K562 (cell line): ENCODE data around the gene CXCL5. TPM values are rescaled to one million over a fixed set of nuclear protein-coding genes. Genes with fewer than 3 reads are reported as not detected.
A peak's percentile ranks its signal among the peaks of the same experiment; 100 is the strongest.

ENCODE experiments used
- ARID1B ChIP-seq: fragments of 450-650 bp; IDR thresholded peaks from 2 replicates; pipeline ENCODE4 v1.6.1; 2016; ENCODE audit warnings: antibody characterized with exemption, mild to moderate bottlenecking, inconsistent platforms
- ATF7 ChIP-seq: fragments of 450-650 bp; IDR thresholded peaks from 2 replicates; pipeline ENCODE4 v1.7.1; 2014; ENCODE audit warnings: mild to moderate bottlenecking, moderate library complexity
- ERF ChIP-seq: fragments of 450-650 bp; formaldehyde crosslinking; IDR thresholded peaks from 2 replicates; pipeline ENCODE4 v1.4.0; 2020; ENCODE audit warnings: mild to moderate bottlenecking, mixed read lengths
- HDAC2 ChIP-seq: fragments of 450-650 bp; IDR thresholded peaks from 2 replicates; pipeline ENCODE4 v1.6.1; 2016; ENCODE audit warnings: mild to moderate bottlenecking
- NCOA4 ChIP-seq: fragments of 450-650 bp; IDR thresholded peaks from 2 replicates; pipeline ENCODE4 v1.6.1; 2018; ENCODE audit warnings: mild to moderate bottlenecking; ENCODE audit not compliant: partially characterized antibody
- NFIC ChIP-seq: fragments of 450-650 bp; IDR thresholded peaks from 2 replicates; pipeline ENCODE4 v1.6.1; 2017; ENCODE audit warnings: mild to moderate bottlenecking, inconsistent platforms
- PURB ChIP-seq: sonication (generic); formaldehyde crosslinking; IDR thresholded peaks from 2 replicates; pipeline ENCODE4 v1.9.0; 2021; ENCODE audit warnings: low read depth, mild to moderate bottlenecking, missing genetic modification reagents
- RBBP5 ChIP-seq: fragments of 200-600 bp; sonication (generic); IDR thresholded peaks from 2 replicates; pipeline ENCODE4 v1.6.1; 2012; ENCODE audit warnings: borderline replicate concordance, mild to moderate bottlenecking, low read length, control low read depth, inconsistent platforms; ENCODE audit not compliant: insufficient read depth, poor library complexity, severe bottlenecking
- RCOR1 ChIP-seq, 2 experiments: IDR thresholded peaks; 2 replicates each; pipeline ENCODE4 v1.6.1; 2012; ENCODE audit warnings: low read depth in 2 of 2, low read length in 2 of 2, borderline replicate concordance in 1 of 2, improper control_type of control experiment in 1 of 2
- TAF1 ChIP-seq: IDR thresholded peaks from 2 replicates; pipeline ENCODE4 v1.6.1; 2011; ENCODE audit warnings: mild to moderate bottlenecking, low read length, moderate library complexity; ENCODE audit not compliant: insufficient read depth, control insufficient read depth, severe bottlenecking; ENCODE audit errors: extremely low read depth
- THRAP3 ChIP-seq: fragments of 450-650 bp; IDR thresholded peaks from 2 replicates; pipeline ENCODE4 v1.6.1; 2016; ENCODE audit warnings: mild to moderate bottlenecking, inconsistent platforms, borderline replicate concordance
- ZNF766 ChIP-seq: fragments of 200-800 bp; sonication (Bioruptor generic); conservative IDR thresholded peaks from 2 replicates; pipeline ENCODE4 v1.6.1; 2016; ENCODE audit warnings: missing genetic modification characterization, missing compliant biosample characterization
- ZZZ3 ChIP-seq: fragments of 450-650 bp; IDR thresholded peaks from 2 replicates; pipeline ENCODE4 v1.6.1; 2016; ENCODE audit warnings: antibody characterized with exemption, mild to moderate bottlenecking, moderate library complexity
- polyA plus RNA-seq, 8 experiments: library from polyadenylated mRNA; depleted of rRNA in 4 of 8; stranded (reverse) in 5 of 8; unstranded in 3 of 8; fragments of >200 nt; fragmentation: Nextera tagmentation in 2 of 8; fragmentation: Illumina TruSeq in 1 of 8; extraction: Ambion mirVana in 2 of 8; extraction: Trizol in 1 of 8; gene quantifications; 2 replicates each; pipeline versions ENCODE4 v1.2.1 to v1.2.3, GENCODE V29; 2011 to 2014; ENCODE audit warnings: inconsistent platforms in 1 of 8, missing spikeins in 1 of 8
- total RNA-seq, 7 experiments: library from RNA; depleted of rRNA in 6 of 7; stranded (reverse); fragments of >200 nt in 6 of 7; fragmentation: Illumina TruSeq in 2 of 7; extraction: Trizol in 2 of 7; gene quantifications; 2 replicates each; pipeline versions ENCODE4 v1.2.1 to v1.2.3, GENCODE V29; 2011 to 2021; ENCODE audit warnings: low replicate concordance in 1 of 7
- TF ChIP-seq, protein P1 (sequence below), 2 experiments: fragments of 450-650 bp; IDR thresholded peaks; 2 replicates each; pipeline ENCODE4 v1.6.1; 2018; ENCODE audit warnings: mild to moderate bottlenecking in 2 of 2, low read depth in 1 of 2; ENCODE audit not compliant: partially characterized antibody in 2 of 2
- TF ChIP-seq, protein P2 (sequence below): fragments of 250-450 bp; sonication (Bioruptor Pico); IDR thresholded peaks from 2 replicates; pipeline ENCODE4 v1.5.1; 2021; ENCODE audit warnings: mild to moderate bottlenecking
- TF ChIP-seq, protein P3 (sequence below): fragments of 450-650 bp; IDR thresholded peaks from 2 replicates; pipeline ENCODE4 v1.6.1; 2016; ENCODE audit warnings: mild to moderate bottlenecking
- TF ChIP-seq, protein P4 (sequence below): sonication (generic); formaldehyde crosslinking; IDR thresholded peaks from 2 replicates; pipeline ENCODE4 v1.9.0; 2022; ENCODE audit warnings: mild to moderate bottlenecking, missing genetic modification reagents

The CXCL5 gene
- total and polyA plus RNA-seq, 9 of the 15 experiments (the other 6 are each of a cell fraction or from before 2014, with no cell fraction given), result not detected

DNA sequence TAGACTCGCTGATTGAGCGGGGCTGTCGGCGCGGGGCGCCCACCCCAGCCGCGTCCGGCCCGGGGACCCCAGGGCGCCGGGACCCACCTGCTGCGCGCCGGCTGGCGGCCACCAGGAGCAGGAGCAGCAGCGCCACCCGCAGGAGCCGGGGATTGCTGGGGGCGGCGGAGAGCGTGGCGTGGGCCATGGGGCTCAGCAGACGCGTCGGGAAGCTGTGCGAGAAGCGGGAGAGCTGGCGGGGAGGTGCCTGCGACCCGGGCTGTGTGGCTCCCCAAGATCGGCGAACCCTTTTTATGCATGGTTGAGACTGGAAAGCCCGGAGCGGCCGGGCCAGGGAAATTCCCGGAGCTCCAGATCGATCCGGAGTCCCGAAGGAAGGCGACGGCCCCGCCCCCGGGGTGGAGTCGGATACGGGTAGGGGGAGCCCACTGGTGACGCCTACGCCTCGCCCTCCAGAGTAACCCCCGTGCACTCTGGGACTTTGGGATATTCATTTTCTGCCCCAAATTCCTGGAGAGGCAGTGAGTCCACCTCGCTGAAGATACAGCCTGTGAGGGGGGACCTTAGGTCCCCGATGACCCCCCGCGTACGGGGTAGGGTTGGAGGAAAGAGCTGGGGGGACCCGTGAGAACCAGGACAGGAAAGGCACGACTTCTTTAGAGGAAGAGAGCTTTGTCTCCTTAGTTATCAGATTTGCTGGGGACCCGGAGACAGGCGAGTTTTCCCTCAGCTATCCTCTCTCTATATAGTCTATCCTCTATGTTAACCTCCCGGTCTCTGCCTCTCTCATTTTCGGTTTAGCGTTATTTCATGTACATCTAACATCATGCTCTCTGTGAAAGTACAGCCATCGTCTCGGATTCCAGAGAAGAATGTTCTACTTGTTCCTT lies 40.2 kb upstream of the CXCL5 start, which contains the start of gene CXCL3 (continued):
- TF ChIP-seq ZNF766 (CRISPR knock-in tag) (0 out of 2 replicates have a peak, but pooled peaks have one; percentile 12), NCOA4 (no peak), ZZZ3 (peak; percentile 37; the same call in 1 of the 2 replicates), NFIC (peak; percentile 9; the same call in 1 of the 2 replicates), PURB (CRISPR knock-in tag) (no peak), RBBP5 (peak; percentile 43), ARID1B (peak; percentile 25; the same call in 1 of the 2 replicates), RCOR1 (IDR thresholded peaks at IDR 0.05; ENCODE audit: borderline replicate concordance in 1 of 2, low read depth in 2 of 2, low read length in 2 of 2) (0 out of 4 replicates have a peak, but pooled peaks of 1 of the 2 experiments have one; percentile 2), ATF7 (peak; percentile 66; the same call in 1 of the 2 replicates), TAF1 (peak; percentile 64), ERF (CRISPR knock-in tag) (no peak), HDAC2 (peak; percentile 36; the same call in 1 of the 2 replicates), THRAP3 (0 out of 2 replicates have a peak, but pooled peaks have one; percentile 63)
- TF ChIP-seq, protein P1, sequence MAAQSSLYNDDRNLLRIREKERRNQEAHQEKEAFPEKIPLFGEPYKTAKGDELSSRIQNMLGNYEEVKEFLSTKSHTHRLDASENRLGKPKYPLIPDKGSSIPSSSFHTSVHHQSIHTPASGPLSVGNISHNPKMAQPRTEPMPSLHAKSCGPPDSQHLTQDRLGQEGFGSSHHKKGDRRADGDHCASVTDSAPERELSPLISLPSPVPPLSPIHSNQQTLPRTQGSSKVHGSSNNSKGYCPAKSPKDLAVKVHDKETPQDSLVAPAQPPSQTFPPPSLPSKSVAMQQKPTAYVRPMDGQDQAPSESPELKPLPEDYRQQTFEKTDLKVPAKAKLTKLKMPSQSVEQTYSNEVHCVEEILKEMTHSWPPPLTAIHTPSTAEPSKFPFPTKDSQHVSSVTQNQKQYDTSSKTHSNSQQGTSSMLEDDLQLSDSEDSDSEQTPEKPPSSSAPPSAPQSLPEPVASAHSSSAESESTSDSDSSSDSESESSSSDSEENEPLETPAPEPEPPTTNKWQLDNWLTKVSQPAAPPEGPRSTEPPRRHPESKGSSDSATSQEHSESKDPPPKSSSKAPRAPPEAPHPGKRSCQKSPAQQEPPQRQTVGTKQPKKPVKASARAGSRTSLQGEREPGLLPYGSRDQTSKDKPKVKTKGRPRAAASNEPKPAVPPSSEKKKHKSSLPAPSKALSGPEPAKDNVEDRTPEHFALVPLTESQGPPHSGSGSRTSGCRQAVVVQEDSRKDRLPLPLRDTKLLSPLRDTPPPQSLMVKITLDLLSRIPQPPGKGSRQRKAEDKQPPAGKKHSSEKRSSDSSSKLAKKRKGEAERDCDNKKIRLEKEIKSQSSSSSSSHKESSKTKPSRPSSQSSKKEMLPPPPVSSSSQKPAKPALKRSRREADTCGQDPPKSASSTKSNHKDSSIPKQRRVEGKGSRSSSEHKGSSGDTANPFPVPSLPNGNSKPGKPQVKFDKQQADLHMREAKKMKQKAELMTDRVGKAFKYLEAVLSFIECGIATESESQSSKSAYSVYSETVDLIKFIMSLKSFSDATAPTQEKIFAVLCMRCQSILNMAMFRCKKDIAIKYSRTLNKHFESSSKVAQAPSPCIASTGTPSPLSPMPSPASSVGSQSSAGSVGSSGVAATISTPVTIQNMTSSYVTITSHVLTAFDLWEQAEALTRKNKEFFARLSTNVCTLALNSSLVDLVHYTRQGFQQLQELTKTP (IDR thresholded peaks at IDR 0.05; ENCODE audit: low read depth in 1 of 2, partially characterized antibody in 2 of 2), result peak; percentile 75 to 78
- TF ChIP-seq, protein P2, sequence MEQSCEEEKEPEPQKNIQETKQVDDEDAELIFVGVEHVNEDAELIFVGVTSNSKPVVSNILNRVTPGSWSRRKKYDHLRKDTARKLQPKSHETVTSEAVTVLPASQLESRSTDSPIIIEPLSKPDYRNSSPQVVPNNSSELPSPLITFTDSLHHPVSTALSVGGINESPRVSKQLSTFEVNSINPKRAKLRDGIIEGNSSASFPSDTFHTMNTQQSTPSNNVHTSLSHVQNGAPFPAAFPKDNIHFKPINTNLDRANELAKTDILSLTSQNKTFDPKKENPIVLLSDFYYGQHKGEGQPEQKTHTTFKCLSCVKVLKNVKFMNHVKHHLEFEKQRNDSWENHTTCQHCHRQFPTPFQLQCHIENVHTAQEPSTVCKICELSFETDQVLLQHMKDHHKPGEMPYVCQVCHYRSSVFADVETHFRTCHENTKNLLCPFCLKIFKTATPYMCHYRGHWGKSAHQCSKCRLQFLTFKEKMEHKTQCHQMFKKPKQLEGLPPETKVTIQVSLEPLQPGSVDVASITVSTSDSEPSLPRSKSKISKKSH (CRISPR knock-in tag), result no peak
- TF ChIP-seq, protein P3, sequence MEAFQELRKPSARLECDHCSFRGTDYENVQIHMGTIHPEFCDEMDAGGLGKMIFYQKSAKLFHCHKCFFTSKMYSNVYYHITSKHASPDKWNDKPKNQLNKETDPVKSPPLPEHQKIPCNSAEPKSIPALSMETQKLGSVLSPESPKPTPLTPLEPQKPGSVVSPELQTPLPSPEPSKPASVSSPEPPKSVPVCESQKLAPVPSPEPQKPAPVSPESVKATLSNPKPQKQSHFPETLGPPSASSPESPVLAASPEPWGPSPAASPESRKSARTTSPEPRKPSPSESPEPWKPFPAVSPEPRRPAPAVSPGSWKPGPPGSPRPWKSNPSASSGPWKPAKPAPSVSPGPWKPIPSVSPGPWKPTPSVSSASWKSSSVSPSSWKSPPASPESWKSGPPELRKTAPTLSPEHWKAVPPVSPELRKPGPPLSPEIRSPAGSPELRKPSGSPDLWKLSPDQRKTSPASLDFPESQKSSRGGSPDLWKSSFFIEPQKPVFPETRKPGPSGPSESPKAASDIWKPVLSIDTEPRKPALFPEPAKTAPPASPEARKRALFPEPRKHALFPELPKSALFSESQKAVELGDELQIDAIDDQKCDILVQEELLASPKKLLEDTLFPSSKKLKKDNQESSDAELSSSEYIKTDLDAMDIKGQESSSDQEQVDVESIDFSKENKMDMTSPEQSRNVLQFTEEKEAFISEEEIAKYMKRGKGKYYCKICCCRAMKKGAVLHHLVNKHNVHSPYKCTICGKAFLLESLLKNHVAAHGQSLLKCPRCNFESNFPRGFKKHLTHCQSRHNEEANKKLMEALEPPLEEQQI, result peak; percentile 63
- TF ChIP-seq, protein P4, sequence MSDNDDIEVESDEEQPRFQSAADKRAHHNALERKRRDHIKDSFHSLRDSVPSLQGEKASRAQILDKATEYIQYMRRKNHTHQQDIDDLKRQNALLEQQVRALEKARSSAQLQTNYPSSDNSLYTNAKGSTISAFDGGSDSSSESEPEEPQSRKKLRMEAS (CRISPR knock-in tag), result peak; percentile 57
